Duodenal mucosa (tissue), 2 donors: ENCODE data around the gene MIGA2.

Experiments
- H3K27ac ChIP-seq: one replicate; pipeline ENCODE4 v1.7.0; 2013; ENCODE audit warnings: low read depth, low read length
- H3K27me3 ChIP-seq, 2 donors: one replicate each; pipeline ENCODE4 v1.7.0; 2013; ENCODE audit warnings: low read length in 2 of 2, control low read depth in 1 of 2; ENCODE audit not compliant: insufficient read depth in 2 of 2, control insufficient read depth in 1 of 2
- H3K36me3 ChIP-seq, 2 donors: one replicate each; pipeline ENCODE4 v1.7.0; 2013; ENCODE audit warnings: low read length in 2 of 2, control low read depth in 1 of 2; ENCODE audit not compliant: insufficient read depth in 2 of 2, control insufficient read depth in 1 of 2
- H3K4me1 ChIP-seq, 2 donors: one replicate each; pipeline ENCODE4 v1.7.0; 2013; ENCODE audit warnings: low read length in 2 of 2, control low read depth in 1 of 2; ENCODE audit not compliant: insufficient read depth in 2 of 2, control insufficient read depth in 1 of 2
- H3K4me3 ChIP-seq, 2 donors: one replicate each; pipeline ENCODE4 v1.7.0; 2013; ENCODE audit warnings: low read length in 2 of 2, low read depth in 1 of 2
- H3K9ac ChIP-seq, 2 donors: one replicate each; pipeline ENCODE4 v1.7.0; 2013; ENCODE audit warnings: low read length in 2 of 2, low read depth in 1 of 2
- H3K9me3 ChIP-seq, 2 donors: one replicate each; pipeline ENCODE4 v1.7.0; 2013; ENCODE audit warnings: low read length in 2 of 2, control low read depth in 1 of 2; ENCODE audit not compliant: control insufficient read depth in 1 of 2

MIGA2 gene

GRCh38 chr9:129058965-129059795 is 22.8 kb downstream of the MIGA2 start:
- Histone ChIP-seq H3K9me3 (no peaks in the 10 kb centered on the region), H3K4me1 (peaks cover 0 to 3% of the 10 kb centered on the region in 2 donors), H3K27ac (no peak overlapping the region), H3K27me3 (no peaks in the 10 kb centered on the region), H3K9ac (no peak overlapping the region), H3K36me3 (peaks cover 18 to 60% of the 10 kb centered on the region in 2 donors), H3K4me3 (no peak overlapping the region)

- Histone ChIP-seq H3K27ac (no peak overlapping the region), H3K4me1 (peaks cover 0 to 3% of the 10 kb centered on the region in 2 donors), H3K27me3 (no peaks in the 10 kb centered on the region), H3K4me3 (no peak overlapping the region), H3K9me3 (no peaks in the 10 kb centered on the region), H3K9ac (no peak overlapping the region), H3K36me3 (peaks cover 18 to 60% of the 10 kb centered on the region in 2 donors)
Observed at GRCh38 chr9:129059796-129060785, 23.7 kb downstream of the MIGA2 start.

- no peak overlapping the region for H3K4me3 ChIP-seq
- H3K4me1 ChIP-seq, result peaks cover 0 to 3% of the 10 kb centered on the region in 2 donors
- no peaks in the 10 kb centered on the region for H3K9me3 ChIP-seq
- no peak overlapping the region for H3K9ac ChIP-seq
- H3K27me3 ChIP-seq, result no peaks in the 10 kb centered on the region
- no peak overlapping the region for H3K27ac ChIP-seq
- H3K36me3 ChIP-seq, result peaks cover 25 to 66% of the 10 kb centered on the region in 2 donors
Observed at GRCh38 chr9:129060991-129061390, 24.6 kb downstream of the MIGA2 start.

- Histone ChIP-seq H3K27me3 (no peaks in the 10 kb centered on the region), H3K9ac (no peak overlapping the region), H3K4me3 (no peak overlapping the region), H3K27ac (no peak overlapping the region), H3K9me3 (no peaks in the 10 kb centered on the region), H3K36me3 (peaks cover 35 to 67% of the 10 kb centered on the region in 2 donors), H3K4me1 (peaks cover under 1 to 3% of the 10 kb centered on the region in 2 donors)
Observed at GRCh38 chr9:129063061-129063460, 26.6 kb downstream of the MIGA2 start.

- Histone ChIP-seq H3K36me3 (peaks cover 43 to 65% of the 10 kb centered on the region in 2 donors), H3K9ac (no peak overlapping the region), H3K27me3 (no peaks in the 10 kb centered on the region), H3K4me3 (no peak overlapping the region), H3K27ac (no peak overlapping the region), H3K9me3 (no peaks in the 10 kb centered on the region), H3K4me1 (peaks cover 15 to 16% of the 10 kb centered on the region in 2 donors)
Observed at GRCh38 chr9:129064499-129064908, 28.1 kb downstream of the MIGA2 start.

GRCh38 chr9:129068110-129068509 is 31.7 kb downstream of the MIGA2 start:
- Histone ChIP-seq H3K9ac (no peak overlapping the region), H3K36me3 (peaks cover 29 to 42% of the 10 kb centered on the region in 2 donors), H3K27me3 (no peaks in the 10 kb centered on the region), H3K4me3 (no peak overlapping the region), H3K27ac (no peak overlapping the region), H3K4me1 (peaks cover 39 to 42% of the 10 kb centered on the region in 2 donors), H3K9me3 (no peaks in the 10 kb centered on the region)

- Histone ChIP-seq H3K36me3 (peaks cover 29 to 36% of the 10 kb centered on the region in 2 donors), H3K27ac (peak overlapping the region; percentile 79), H3K9me3 (no peaks in the 10 kb centered on the region), H3K4me1 (peaks cover 39 to 42% of the 10 kb centered on the region in 2 donors), H3K9ac (peak overlapping the region; percentile 51 to 63), H3K27me3 (no peaks in the 10 kb centered on the region), H3K4me3 (peak overlapping the region; percentile 23 to 35)
Observed at GRCh38 chr9:129068990-129069861, 32.8 kb downstream of the MIGA2 start.

- H3K27me3 ChIP-seq, result no peaks in the 10 kb centered on the region
- peak overlapping the region; percentile 51 to 63 for H3K9ac ChIP-seq
- H3K4me1 ChIP-seq, result peaks cover 39 to 42% of the 10 kb centered on the region in 2 donors
- H3K4me3 ChIP-seq, result peak overlapping the region in 1 of 2 donors; percentile 35
- H3K27ac ChIP-seq, result peak overlapping the region; percentile 71
- H3K36me3 ChIP-seq, result peaks cover 29 to 31% of the 10 kb centered on the region in 2 donors
- H3K9me3 ChIP-seq, result no peaks in the 10 kb centered on the region
Observed at GRCh38 chr9:129069862-129070641, 33.6 kb downstream of the MIGA2 start.
